GM13976 (cell line): ENCODE results near the gene RTTN.
"Not testable (repeated sequence)": the region's sequence is repeated elsewhere in the genome, so short reads cannot be mapped to it uniquely, and the experiment has no call there.

Source experiments
- DNase-seq: peaks from one replicate; pipeline ENCODE4 v3.0.0; 2012; ENCODE audit warnings: low spot score
- in situ Hi-C: fragments of 300-500 bp; cut with MboI; formaldehyde crosslinking; loops from one replicate; pipeline ENCODE4 v1.12.0; 2022; ENCODE audit warnings: low sequenced_read_pairs, mixed read lengths, inconsistent platforms; ENCODE audit not compliant: unreplicated experiment
- TF ChIP-seq, protein P1 (sequence below): IDR thresholded peaks from 2 replicates; pipeline ENCODE4 v1.5.1; 2012; ENCODE audit warnings: borderline replicate concordance, mild to moderate bottlenecking; ENCODE audit not compliant: insufficient read depth; ENCODE audit errors: extremely low read depth, missing control alignments, control extremely low read depth

Gene RTTN

DNA sequence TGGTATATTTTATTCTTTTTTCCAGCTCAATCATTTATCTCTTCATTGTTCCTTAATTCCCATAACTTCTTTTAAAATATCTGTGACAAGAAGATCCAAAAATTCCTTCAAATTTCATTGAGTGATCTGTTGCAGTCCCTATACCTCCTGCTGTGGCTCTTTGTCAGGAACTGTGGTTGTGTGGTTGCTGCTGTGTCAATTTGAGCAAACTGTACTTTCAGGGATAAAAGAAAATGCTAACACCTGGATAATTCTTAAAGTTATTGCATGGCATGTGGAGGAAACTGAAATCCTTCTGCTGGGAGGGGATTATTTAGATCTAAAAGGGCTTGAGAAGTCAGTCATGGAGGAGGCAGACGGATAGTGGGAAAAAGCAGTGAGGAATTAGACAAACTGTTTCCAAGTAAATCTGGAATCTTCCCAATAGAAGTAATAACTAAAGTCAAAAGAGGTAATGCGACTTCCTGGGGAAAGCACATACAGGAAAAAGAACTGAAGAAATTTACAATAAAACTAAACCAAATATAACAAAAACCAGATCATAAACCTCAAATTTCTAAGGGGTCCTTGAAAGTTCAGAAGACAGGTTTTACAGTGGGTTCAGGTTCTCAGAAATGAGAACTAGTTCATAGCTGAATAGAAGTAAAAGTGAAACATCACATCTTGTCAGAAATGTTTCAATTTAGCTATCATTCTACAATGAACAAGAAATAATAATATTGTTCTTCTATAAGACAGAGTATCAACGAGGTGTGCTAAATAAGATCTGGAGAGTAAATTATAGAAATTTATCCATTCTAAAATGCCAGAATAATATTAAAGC is 224.3 kb downstream of the RTTN start:
- in situ Hi-C loops = no loop called here
- DNase-seq = peak; percentile 38
- TF ChIP-seq, protein P1, sequence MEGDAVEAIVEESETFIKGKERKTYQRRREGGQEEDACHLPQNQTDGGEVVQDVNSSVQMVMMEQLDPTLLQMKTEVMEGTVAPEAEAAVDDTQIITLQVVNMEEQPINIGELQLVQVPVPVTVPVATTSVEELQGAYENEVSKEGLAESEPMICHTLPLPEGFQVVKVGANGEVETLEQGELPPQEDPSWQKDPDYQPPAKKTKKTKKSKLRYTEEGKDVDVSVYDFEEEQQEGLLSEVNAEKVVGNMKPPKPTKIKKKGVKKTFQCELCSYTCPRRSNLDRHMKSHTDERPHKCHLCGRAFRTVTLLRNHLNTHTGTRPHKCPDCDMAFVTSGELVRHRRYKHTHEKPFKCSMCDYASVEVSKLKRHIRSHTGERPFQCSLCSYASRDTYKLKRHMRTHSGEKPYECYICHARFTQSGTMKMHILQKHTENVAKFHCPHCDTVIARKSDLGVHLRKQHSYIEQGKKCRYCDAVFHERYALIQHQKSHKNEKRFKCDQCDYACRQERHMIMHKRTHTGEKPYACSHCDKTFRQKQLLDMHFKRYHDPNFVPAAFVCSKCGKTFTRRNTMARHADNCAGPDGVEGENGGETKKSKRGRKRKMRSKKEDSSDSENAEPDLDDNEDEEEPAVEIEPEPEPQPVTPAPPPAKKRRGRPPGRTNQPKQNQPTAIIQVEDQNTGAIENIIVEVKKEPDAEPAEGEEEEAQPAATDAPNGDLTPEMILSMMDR = no peak

GRCh38 chr18:69980509-69980908 is 225.0 kb downstream of the RTTN start:
- TF ChIP-seq, protein P1 = no peak
- no peak for DNase-seq

DNA sequence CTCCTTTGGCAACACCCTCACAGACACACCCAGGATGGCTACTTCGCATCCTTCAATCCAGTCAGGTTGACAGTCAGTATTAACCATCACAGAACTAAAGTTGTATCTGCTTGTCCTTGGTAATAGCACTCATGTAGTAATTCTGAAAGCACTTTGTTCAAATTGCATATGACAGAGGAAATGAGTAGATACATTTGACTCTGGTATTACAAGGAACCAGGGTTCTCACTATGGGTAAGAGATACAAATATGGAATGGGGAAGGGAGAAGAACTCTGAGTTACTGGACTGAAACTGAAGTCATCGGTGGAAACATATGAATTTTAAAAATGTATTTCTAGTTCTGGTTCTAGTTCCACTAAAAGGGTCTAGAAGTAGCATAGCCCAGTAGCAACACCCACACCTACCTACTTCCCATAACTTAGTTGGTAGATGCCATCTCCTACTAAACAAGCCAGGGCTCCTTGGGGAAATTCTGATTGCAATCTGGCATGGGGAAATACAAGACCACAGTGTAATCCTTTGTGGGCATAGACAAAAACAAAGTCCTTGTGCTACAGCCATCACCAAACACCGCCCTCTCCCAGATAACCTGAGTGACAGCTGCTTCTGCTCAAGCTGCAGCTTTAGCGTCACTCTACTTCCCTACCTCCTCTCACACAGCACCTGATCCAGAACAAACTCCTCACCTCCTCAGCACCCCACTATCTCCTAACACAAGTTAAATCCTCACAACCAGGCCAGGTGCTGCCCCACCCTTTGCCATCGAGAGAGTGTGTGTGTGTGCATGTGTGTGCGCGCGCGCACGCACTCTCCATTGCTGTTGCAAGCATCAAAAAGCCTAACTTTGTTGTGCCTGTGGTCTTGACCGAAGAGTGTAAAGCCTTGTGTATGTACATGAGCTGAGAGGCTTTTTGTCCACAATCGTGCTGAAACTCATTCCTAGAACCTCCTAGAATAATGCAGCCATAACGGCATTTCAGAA is 226.5 kb downstream of the RTTN start:
- TF ChIP-seq, protein P1 = no peak
- in situ Hi-C loops = no loop called here
- peak; percentile 37 for DNase-seq

More at GRCh38 chr18:69980509-69980908, 225.0 kb downstream of the RTTN start:
- in situ Hi-C loops = no loop called here

- in situ Hi-C loops = not testable (repeated sequence)
These were observed 230.2 kb downstream of the RTTN start for GRCh38 chr18:69975294-69975693.

DNA sequence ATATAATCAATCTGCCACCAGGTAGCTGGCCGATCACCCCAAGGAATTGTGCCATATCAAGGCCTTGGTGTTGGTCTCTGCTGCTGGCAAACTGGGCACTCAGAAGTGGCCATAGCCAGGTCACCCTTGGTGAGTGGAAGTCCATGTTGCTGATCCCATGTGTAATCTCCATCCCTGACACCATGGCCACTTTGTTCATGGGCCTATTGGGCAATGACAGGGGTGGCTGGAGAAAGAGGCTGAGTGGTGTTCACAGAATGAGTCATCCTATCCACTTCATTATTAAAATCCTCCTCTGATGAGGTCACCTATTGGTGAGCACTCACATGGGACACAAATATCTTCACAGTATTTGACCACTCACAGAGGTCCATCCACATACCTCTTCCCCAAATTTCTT is 231.1 kb downstream of the RTTN start:
- DNase-seq = no peak
- TF ChIP-seq, protein P1 = no peak
- in situ Hi-C loops = no loop called here

More at GRCh38 chr18:69975294-69975693, 230.2 kb downstream of the RTTN start:
- not testable (repeated sequence) for DNase-seq

- in situ Hi-C loops = no loop called here
- no peak for DNase-seq
- TF ChIP-seq, protein P1 = no peak
These were observed 236.0 kb downstream of the RTTN start for GRCh38 chr18:69969491-69969890.
